Stimulated activated CD8-positive, alpha-beta memory T cell treated with anti-CD3 and anti-CD28 coated beads, Interleukin-12 subunit alpha, Interleukin-12 subunit beta, amount 100 ng/mL, for 24 hours (primary cell): ENCODE data around the gene FOLR1.

Experiments
- DNase-seq: peaks from one replicate; pipeline ENCODE4 v3.0.0-alpha.2; 2020; ENCODE audit errors: extremely low read depth

FOLR1 gene

DNA sequence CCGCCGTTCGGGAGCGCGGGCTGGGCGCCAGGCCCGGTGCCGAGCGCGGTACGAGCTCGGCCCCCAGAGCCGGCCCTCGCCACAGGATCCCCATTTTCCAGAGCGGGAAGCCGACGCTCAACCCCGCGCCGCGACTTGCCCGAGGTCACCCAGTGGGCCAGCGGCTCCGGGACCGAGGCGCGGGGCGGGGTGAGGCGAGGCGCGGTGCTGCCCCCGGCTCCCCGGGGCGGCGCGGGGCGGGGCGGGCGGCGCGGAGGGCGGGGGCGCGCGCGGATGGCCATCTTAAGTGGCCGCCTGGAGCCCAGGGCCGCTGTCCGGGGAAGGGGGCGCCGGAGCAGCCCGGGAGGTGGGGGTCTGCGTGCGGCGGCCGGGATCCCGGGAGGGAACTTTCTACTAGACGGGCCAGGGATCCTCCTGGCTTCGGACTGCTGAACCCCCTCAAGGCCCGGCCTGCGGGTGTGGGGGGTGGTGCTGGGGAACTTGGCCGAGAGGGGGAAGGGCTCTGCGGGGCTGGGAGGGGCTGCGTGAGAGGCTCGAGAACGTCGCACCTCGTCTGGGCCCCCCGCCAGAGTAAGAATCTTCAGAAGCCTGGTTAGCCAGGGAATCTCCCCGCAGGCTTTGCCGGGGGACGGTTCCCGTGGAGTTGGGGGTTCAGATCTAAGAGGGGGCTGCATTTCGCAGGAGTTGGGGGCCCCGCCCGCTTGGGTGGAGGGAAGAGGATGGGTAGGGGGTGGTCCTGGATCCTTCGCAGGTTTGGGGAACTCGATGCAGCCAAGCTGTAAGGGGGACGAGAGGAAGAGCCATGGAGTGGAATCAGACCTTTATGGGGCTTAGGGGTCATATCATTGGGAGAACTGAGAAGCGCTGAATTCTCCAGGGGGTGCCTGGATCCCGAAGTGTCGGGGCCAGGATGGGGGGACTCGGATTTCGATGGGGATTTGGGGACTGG, 31.9 kb downstream of the FOLR1 start:
- DNase-seq = peak; percentile 20

DNA sequence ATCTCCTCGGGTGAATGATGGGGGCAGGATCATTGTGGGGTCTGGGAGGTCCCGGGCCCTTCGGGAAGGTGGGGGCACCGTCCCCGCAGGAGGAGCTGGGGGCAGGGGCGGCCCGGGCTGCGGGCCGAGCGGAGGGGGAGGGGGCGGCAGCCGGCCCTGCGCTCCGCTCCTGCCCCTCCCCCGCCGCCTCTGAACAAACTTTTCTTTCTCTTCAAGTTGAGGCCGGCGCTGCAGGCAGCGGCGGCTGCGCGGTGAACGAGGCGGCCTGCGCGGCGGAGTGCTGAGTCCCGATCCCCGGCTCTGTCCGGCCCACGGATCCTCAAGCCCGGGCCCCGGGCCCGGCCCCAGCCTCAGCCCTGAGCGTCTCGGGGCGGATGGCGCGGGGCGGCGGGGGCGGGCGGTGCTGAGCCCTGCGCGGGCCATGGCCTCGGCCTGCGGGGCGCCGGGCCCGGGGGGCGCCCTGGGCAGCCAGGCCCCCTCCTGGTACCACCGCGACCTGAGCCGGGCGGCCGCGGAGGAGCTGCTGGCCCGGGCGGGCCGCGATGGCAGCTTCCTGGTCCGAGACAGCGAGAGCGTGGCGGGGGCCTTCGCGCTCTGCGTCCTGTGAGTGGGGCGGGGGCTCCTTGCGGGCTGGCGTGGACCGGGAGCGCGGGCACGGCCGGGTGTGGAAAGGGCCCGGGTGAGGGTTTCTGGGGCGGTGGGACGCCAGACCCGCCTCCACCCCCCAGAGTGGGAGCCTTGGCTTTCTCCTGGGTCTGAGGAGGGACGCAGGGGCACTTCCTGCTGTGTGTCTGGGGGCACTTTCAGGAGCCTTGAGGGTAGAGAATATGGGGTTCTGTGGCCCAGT, 32.8 kb downstream of the FOLR1 start, which contains the start of gene INPPL1:
TSS of gene INPPL1 (plus strand) at position 204 of the 847 bp plus-strand sequence. CDS start at position 422, 218 bp downstream.
- no peak for DNase-seq

DNA sequence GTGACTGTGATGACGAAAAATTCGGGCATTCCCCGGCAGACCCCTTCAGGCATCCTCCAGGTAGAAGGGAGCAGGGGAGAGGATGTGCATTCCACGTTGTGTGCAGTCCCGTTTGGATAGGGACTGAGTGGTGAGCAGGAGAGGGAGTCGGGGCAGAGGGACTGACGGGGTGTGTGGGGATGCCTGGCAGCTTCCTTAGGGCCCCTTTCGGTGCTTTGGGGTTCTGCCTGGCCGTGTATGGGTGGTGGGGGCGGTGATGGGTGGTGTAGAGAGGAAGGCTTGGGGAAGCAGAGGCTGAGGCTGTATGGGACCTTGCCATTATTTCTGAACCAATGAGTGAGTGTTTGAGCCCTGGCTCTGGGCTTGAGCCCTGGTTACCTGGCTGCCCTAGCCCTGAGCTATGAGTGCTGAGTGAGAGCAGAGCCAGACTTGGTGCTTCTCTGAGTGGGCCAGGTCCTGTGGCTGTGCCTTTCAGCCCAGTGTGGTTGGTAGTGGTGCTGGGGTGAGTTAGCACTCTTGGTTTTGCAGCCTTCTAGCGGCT, 33.5 kb downstream of the FOLR1 start:
- DNase-seq = no peak

DNA sequence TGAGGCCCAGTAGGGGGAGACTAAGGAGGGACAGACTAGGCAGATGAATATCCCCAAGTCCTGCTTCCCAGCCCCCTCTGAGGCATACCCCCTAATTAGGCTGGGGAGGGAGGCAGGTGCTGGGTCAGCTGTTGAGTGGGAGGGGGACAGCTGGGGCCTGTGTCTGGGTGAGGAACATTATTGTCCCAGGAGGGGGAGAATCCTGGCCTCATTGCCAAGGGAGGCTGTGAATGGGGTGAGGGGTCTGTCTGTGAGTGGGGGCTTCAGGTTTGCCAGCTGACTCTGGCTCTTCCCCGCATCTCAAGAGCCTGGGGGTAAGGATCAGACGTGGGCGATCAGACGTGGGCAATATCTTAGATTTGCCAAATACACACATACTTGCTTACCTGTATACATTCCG, 34.8 kb downstream of the FOLR1 start:
- DNase-seq = no peak

DNA sequence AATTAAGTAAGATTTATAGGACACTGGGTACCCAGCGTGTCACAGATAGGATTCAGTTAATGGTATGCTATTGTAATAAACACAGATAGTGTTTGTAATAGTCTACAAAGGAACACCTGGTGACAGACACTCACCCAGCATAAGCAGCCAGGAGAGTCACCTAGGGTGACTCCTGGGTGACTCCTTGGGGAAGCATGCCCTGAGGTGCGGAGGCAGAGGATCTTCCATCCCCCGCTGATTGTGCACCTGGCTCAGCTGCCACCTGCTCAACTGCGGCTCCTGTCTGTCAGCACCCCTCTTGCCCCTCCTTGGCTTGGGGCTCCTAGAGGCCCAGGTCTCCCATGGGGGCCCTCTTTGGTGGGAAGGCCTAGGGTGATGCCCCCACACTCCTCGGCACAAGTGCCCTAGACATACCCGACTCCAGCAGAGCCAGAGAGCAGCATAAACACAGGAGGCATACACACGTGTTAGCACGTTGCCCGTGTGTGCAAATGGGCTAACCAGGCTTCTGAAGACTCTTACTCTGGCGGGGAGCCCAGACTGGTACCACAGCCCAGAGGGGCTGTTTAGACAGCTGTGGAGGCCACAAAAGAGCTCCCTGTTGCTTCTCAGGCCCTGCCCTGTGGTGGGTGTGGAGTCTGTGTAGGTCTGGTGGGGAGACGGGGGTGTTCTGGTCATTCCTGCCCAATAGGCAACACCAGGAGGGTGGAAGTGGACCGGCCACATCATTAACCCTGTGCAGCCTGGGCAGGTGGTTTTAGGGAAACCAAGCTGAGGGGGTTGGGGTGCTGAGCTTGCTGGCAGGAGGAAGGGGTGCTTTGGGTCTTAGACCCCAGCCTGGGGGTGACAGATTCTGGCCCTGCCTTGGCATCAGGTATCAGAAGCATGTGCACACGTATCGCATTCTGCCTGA, 35.6 kb downstream of the FOLR1 start:
- DNase-seq = no peak

DNA sequence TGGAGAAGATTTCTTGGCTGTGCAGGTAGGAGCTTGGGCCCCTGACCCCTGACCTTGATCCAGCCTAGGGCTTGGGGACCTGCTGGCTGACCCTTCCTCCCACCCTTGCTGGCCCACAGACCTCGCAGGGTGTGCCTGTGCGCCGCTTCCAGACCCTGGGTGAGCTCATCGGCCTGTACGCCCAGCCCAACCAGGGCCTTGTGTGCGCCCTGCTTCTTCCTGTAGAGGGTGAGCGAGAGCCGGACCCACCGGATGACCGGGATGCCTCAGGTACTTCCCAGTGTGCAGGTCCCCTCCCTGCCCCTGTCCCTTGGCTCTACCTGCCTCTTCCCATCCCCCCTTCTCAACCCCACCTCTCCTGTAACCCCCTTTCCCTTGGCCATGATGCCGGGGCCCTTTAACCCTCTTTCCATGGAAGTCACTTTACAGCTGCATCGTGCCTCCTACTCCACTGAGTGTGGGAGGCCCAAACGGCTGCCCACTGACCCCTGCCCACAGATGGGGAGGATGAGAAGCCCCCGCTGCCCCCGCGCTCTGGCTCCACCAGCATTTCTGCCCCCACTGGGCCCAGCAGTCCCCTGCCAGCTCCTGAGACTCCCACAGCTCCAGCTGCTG, 36.4 kb downstream of the FOLR1 start:
- no peak for DNase-seq

DNA sequence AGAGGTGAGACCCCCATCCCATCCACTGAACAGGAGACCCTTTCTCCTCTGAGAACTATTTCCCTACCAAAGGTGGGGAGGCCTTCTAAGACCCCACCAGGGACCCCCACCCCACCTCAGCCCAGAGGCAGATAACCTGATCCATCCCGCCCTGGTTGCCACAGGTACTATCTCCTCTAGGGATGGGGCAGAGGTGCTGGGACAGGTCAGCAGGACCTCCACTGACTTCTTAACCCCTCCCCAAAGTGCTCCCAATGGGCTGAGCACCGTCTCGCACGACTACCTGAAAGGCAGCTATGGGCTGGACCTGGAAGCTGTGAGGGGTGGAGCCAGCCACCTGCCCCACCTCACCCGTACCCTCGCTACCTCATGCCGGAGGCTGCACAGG, 36.9 kb downstream of the FOLR1 start:
- DNase-seq = no peak

DNA sequence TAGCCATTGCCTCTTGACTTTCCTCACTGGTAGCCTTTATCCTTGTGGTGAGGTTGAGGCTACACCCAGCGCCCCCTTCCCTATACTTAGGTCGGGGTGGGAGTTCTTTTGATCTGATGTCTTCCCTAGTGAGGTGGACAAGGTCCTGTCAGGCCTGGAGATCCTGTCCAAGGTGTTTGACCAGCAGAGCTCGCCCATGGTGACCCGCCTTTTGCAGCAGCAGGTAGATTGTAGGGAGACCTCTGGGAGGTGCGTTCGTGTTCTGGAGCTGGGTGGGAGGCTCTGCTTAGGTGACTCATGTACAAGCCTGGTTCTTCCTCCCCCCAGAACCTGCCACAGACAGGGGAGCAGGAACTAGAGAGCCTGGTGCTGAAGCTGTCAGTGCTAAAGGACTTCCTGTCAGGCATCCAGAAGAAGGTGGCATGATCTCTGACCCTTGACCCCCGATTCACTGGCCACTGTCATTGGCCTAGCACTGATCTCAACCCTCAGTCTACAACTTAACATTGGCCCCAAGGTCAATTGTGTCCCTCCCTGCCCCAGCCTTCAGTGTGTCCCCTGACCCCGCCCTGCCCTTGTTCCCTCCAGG, 37.5 kb downstream of the FOLR1 start:
- no peak for DNase-seq

DNA sequence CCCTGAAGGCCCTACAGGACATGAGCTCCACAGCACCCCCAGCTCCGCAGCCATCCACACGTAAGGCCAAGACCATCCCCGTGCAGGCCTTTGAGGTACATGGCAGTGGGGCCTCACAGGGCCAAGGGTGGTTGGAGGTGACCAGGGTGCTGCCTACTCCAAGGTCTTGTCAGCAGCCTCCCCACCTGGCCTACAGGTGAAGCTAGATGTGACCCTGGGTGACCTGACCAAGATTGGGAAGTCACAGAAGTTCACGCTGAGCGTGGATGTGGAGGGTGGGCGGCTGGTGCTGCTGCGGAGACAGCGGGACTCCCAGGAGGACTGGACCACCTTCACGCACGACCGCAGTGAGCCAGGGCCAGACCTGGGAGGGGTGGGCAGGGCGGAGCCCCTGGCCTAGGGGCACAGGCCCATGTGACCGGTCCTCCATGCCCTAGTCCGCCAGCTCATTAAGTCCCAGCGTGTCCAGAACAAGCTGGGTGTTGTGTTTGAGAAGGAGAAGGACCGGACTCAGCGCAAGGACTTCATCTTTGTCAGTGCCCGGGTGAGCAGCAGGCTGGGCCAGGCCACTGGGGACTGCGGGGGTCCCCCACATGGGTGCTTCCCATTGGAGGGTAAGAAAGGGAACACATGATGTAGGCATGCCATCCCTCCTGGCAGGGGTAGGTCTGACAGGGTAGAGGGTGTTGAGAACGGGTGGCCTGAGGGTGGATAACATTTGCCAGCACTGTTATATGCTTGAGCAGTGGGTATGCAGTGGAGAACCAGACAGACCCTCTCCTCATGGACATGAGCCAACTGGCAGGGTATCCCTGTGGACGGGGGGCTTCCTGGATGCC, 38.2 kb downstream of the FOLR1 start:
- no peak for DNase-seq

DNA sequence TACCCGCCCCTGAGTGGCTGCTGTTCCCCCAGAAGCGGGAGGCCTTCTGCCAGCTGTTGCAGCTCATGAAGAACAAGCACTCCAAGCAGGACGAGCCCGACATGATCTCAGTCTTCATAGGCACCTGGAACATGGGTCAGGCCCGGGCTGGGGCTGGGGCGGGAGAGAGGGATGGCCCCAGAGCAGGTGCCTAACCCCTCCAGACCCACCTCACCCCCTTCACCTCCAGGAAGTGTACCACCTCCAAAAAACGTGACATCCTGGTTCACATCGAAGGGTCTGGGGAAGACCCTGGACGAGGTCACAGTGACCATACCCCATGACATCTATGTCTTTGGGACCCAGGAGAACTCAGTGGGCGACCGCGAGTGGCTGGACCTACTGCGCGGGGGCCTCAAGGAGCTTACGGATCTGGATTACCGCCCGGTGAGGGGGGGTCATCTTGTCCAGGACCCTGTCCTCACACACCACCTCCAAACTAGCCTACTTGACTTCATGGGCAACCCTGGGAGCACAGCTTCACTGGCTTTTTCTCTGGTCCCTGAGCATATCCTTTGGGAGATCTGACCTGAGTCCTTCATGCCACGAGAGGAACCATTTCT, 38.9 kb downstream of the FOLR1 start:
- DNase-seq = no peak

DNA sequence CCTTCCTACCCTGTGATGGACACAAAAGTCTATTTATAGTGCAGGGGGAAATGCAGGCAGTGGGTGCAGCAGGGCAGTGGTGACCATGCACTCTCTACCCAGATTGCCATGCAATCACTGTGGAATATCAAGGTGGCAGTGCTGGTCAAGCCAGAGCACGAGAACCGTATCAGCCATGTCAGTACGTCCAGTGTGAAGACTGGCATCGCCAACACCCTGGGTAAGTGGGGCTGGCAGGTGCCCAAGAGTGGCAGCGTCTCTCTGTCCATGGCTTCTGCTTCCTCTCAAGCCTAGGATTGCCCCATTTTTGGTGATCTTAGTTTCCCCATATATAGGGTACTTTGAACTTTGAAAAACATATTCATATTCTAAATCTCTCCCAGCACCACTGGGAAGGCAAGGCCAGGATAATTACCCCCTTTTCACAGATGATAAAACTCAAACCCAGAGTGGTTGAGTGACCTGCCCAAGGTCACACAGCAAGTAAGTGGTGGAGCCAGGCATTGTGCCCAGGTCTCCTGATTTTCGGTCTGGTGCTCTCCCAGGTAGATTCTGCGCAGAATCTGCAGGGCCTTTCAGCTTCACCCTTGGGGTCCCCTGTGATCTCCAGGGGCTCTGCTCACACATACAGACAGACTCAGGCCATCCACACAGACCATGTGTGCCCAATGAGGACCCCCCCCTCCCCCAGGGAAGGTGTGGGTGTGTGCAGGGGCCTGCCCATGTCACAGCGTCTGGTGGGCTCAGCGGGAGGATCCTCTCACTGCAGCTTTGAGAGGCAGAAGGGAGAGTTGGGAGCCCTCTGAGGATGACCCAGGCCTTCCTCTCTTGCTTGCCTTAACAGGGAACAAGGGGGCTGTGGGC, 39.7 kb downstream of the FOLR1 start:
- DNase-seq = no peak

DNA sequence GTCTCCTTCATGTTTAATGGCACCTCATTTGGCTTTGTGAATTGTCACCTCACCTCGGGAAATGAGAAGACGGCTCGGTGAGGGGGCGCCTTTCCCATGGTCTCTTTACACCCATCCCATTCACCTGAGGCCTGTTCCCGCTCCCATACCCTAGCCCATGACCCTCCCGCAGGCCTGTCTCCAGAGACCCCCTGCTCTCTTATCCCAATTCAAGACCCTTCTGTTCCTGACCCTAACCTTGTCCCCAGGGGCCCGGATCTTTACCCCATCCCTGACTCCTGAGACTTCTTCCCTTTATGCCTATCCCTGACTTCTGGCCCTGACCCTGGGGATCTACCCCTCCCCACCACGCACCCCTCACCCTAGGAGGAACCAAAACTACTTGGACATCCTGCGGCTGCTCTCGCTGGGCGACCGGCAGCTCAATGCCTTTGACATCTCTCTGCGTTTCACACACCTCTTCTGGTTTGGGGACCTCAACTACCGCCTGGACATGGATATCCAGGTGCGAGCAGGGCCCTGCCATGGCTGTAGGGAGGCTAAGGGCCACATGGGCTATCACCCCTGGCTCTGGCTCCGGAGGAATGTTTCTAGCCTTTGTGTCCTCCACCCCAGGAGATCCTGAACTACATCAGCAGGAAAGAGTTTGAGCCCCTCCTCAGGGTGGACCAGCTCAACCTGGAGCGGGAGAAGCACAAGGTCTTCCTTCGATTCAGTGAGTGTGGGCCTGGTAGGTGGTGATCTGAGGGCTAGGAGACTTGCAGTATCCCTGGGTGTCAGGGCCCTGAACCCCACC, 40.5 kb downstream of the FOLR1 start:
- DNase-seq = no peak

DNA sequence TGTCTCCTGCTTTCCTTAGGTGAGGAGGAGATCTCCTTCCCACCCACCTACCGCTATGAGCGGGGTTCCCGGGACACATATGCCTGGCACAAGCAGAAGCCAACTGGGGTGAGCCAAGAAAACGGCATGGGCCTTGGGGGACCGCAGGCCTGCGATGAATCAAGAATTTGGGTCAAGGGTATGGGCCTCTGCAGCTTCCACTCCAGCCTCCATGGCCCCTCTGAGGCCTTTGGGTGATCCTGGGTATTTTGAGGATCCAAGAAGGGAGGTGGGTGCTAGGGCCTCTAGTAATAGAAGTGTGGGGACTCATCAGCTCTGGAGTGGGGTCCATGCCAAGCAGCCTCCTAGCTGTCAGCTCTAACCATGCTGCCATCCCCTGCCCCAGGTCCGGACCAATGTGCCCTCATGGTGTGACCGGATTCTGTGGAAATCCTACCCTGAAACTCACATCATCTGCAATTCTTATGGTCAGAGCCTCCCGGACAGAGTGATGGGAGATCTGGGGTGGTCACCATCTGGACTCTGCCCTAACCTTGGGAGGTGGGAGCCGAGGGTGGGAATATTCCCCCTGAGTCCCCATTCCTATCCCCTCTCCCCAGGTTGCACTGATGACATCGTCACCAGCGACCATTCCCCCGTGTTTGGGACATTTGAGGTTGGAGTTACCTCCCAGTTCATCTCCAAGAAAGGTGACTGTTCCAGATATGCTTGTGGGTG, 41.3 kb downstream of the FOLR1 start:
- DNase-seq = no peak

DNA sequence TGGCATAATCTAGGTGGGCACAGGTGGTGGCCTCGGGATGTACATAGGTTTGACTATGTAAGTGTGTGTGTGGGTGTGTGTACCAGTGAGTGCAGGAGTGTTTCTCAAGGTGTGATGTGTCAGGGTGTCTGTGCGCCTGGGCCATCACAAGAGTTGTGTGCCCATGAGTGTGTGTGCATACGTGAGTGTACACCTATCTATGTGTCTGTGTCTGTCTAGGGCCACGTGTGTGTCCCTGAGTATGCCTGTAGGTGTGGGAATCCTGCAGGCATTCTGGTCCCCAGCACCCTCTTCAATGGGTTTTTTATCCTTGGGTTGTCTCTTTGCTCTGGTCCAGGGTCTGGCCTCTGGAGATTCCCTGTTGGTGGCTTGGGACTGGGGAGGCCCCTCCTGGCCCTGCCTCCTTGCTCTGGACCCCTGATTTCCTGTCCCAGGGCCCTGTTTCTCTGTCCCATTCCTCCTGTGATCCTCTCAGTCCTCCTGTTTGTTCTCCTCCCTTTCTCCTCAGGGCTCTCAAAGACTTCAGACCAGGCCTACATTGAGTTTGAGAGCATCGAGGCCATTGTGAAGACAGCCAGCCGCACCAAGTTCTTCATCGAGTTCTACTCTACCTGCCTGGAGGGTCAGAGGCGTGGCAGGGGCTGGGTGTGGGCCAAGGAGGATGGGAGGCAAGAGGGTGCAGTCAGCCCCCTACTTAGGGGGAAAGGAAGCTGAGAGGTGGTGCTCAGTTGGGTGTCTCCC, 42.0 kb downstream of the FOLR1 start:
- DNase-seq = no peak

DNA sequence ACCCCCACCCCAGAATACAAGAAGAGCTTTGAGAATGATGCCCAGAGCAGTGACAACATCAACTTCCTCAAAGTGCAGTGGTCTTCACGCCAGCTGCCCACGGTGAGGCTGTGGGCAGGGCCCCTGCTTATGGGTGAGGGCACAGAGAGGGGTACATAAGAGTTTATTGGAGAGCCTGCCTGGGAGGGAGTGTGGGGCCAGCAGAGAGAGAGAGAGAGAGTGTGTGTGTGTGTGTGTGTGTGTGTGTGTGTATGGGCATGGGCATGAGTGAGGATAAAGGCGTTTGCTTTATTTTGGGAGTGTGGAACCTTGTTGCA, 42.5 kb downstream of the FOLR1 start:
- DNase-seq = no peak

DNA sequence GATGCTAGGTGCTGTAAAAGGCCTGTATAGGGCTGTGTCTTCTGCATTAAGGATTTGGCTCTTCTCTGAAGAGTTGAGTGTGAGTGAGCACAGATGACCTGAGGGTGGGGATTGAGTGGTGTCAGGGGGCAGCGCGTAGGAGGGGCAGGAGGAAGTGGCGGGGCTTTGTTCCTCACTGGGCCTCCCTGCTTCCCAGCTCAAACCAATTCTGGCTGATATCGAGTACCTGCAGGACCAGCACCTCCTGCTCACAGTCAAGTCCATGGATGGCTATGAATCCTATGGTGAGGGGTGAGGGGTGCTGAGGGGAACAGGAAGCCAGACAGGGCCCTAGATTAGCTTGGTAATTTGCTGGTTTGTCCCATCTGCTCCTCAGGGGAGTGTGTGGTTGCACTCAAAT, 43.0 kb downstream of the FOLR1 start:
- no peak for DNase-seq
